ENCODE results near the gene ZYG11B.
"Not testable (repeated sequence)": the region's sequence is repeated elsewhere in the genome, so short reads cannot be mapped to it uniquely, and the experiment has no call there.

The ZYG11B gene

GRCh38 chr1:52867087-52867863, 141.0 kb downstream of the ZYG11B start:
- H3K4me1 Mint-ChIP-seq, result peaks cover 0 to 6% of the 10 kb centered on the region in 2 donors
- peaks cover 5 to 12% of the 10 kb centered on the region in 2 donors for H3K27me3 Mint-ChIP-seq
- no peak overlapping the region for H3K4me3 Mint-ChIP-seq
- DNase-seq (no peak), ATAC-seq (replicated peaks) (peak; percentile 33 to 85)
- no peaks in the 10 kb centered on the region for H3K36me3 Mint-ChIP-seq
- no peak overlapping the region for H3K27ac Mint-ChIP-seq
- no peaks in the 10 kb centered on the region for H3K9me3 Mint-ChIP-seq

GRCh38 chr1:52869727-52870126, 143.5 kb downstream of the ZYG11B start:
- peaks cover 0 to 12% of the 10 kb centered on the region in 2 donors for H3K27me3 Mint-ChIP-seq
- not testable (repeated sequence) for DNase-seq; H3K27ac Mint-ChIP-seq; H3K36me3 Mint-ChIP-seq; ATAC-seq (replicated peaks); H3K4me1 Mint-ChIP-seq; H3K4me3 Mint-ChIP-seq; H3K9me3 Mint-ChIP-seq

GRCh38 chr1:52876843-52877242, 150.6 kb downstream of the ZYG11B start:
- H3K27me3 Mint-ChIP-seq, result peaks cover 0 to 6% of the 10 kb centered on the region in 2 donors
- no peaks in the 10 kb centered on the region for H3K36me3 Mint-ChIP-seq

More at GRCh38 chr1:52876843-52877242, 150.6 kb downstream of the ZYG11B start:
- no peak for DNase-seq
- H3K9me3 Mint-ChIP-seq, result no peaks in the 10 kb centered on the region
- H3K4me1 Mint-ChIP-seq, result no peaks in the 10 kb centered on the region
- no peak for ATAC-seq (replicated peaks)
- H3K27ac Mint-ChIP-seq, result no peak overlapping the region
- H3K4me3 Mint-ChIP-seq, result no peak overlapping the region
